Prostate gland (tissue), 2 donors: ENCODE measurements around the gene RAPGEF2. TPM values are rescaled to one million over a fixed set of nuclear protein-coding genes. Genes with fewer than 3 reads are reported as not detected.

Source experiments
- DNase-seq: peaks from one replicate; pipeline ENCODE4 v3.0.0-alpha.2; 2019; ENCODE audit warnings: low spot score
- H3K27ac ChIP-seq, 2 donors: fragments of 200-600 bp; sonication (generic); 2 replicates each; pipeline ENCODE4 v1.5.1; 2017 to 2019
- H3K27me3 ChIP-seq: fragments of 200-600 bp; sonication (generic); replicated peaks from 2 replicates; pipeline ENCODE4 v1.5.1; 2019; ENCODE audit not compliant: insufficient read depth
- H3K36me3 ChIP-seq, 2 donors: fragments of 200-600 bp; sonication (generic); 1 replicate in 1 of 2; 2 replicates in 1 of 2; pipeline versions ENCODE4 v1.5.1 to v1.8.1; 2017 to 2019
- H3K4me1 ChIP-seq: fragments of 200-600 bp; sonication (generic); replicated peaks from 2 replicates; pipeline ENCODE4 v1.5.1; 2019
- H3K4me3 ChIP-seq, 2 donors: fragments of 200-600 bp; sonication (generic); 2 replicates each; pipeline ENCODE4 v1.5.1; 2017 to 2019
- H3K9me3 ChIP-seq: fragments of 200-600 bp; sonication (generic); 2 replicates; pipeline ENCODE4 v1.5.1; 2017
- CTCF ChIP-seq, 4 experiments: fragments of 200-600 bp in 2 of 4; fragments of 450-650 bp in 2 of 4; sonication (generic) in 2 of 4; IDR thresholded peaks; 1 replicate in 3 of 4; 2 replicates in 1 of 4; pipeline ENCODE4 v1.5.1; 2016 to 2019; ENCODE audit warnings: antibody characterized with exemption in 4 of 4, mild to moderate bottlenecking in 2 of 4, moderate library complexity in 2 of 4
- POLR2A ChIP-seq: fragments of 450-650 bp; IDR thresholded peaks from one replicate; pipeline ENCODE4 v1.6.1; 2016; ENCODE audit warnings: antibody characterized with exemption, mild to moderate bottlenecking
- POLR2AphosphoS5 ChIP-seq: sonication (generic); formaldehyde crosslinking; IDR thresholded peaks from one replicate; pipeline ENCODE4 v1.6.1; 2017; ENCODE audit warnings: antibody characterized with exemption
- WGBS: methylation state at CpG from one replicate; pipeline ENCODE4 v1.1.5; 2018; 5-methylcytosine and 5-hydroxymethylcytosine counted together
- intact Hi-C: fragments of 100-400 bp; cut with DNase I; formaldehyde crosslinking; loops from one replicate; pipeline ENCODE4 v1.14.2; 2022
- total RNA-seq, 2 donors: library from RNA; depleted of rRNA; stranded (reverse); fragments of >200 nt; gene quantifications; one replicate each; pipeline ENCODE4 v1.1.0, GENCODE V29; 2016

RAPGEF2 gene
- total RNA-seq, 2 donors from 2014 or later = 29.2 to 29.5 TPM

- 95% methylated on average over 4 of the region's 4 CpGs for WGBS
- no peaks in the 10 kb centered on the region for H3K9me3 ChIP-seq
Measured at GRCh38 chr4:159319027-159319426, 216.1 kb downstream of the RAPGEF2 start.

GRCh38 chr4:159326480-159326879 is 223.6 kb downstream of the RAPGEF2 start:
- Histone ChIP-seq H3K27me3 (no peaks in the 10 kb centered on the region), H3K9me3 (no peaks in the 10 kb centered on the region), H3K36me3 (no peaks in the 10 kb centered on the region), H3K4me3 (no peak overlapping the region), H3K4me1 (no peaks in the 10 kb centered on the region), H3K27ac (no peak overlapping the region)
- TF ChIP-seq POLR2AphosphoS5 (no peak), CTCF (IDR thresholded peaks at IDR 0.05) (no peak), POLR2A (no peak)
- DNase-seq = no peak
- intact Hi-C loops = no loop called here

More at GRCh38 chr4:159319027-159319426, 216.1 kb downstream of the RAPGEF2 start:
- DNase-seq = no peak
- Histone ChIP-seq H3K36me3 (no peaks in the 10 kb centered on the region), H3K27me3 (no peaks in the 10 kb centered on the region), H3K4me3 (no peak overlapping the region), H3K27ac (no peak overlapping the region), H3K4me1 (no peaks in the 10 kb centered on the region)
- TF ChIP-seq POLR2AphosphoS5 (no peak), CTCF (IDR thresholded peaks at IDR 0.05) (no peak), POLR2A (no peak)
- intact Hi-C loops = no loop called here

GRCh38 chr4:159328766-159329165 is 225.9 kb downstream of the RAPGEF2 start:
- intact Hi-C loops = no loop called here
- TF ChIP-seq CTCF (IDR thresholded peaks at IDR 0.05) = no peak
- TF ChIP-seq POLR2A = no peak
- no peak for TF ChIP-seq POLR2AphosphoS5
- no peaks in the 10 kb centered on the region for H3K36me3 ChIP-seq
- no peak overlapping the region for H3K27ac ChIP-seq
- no peaks in the 10 kb centered on the region for H3K27me3 ChIP-seq
- WGBS = 95% methylated on average over 2 of the region's 2 CpGs
- no peak overlapping the region for H3K4me3 ChIP-seq
- no peaks in the 10 kb centered on the region for H3K4me1 ChIP-seq
- H3K9me3 ChIP-seq = no peaks in the 10 kb centered on the region
- DNase-seq = no peak

- H3K9me3 ChIP-seq = no peaks in the 10 kb centered on the region
- H3K36me3 ChIP-seq = peaks cover 0 to 4% of the 10 kb centered on the region in 2 donors
- WGBS = 97% methylated on average over 1 of the region's 1 CpG
- no peak for TF ChIP-seq CTCF (IDR thresholded peaks at IDR 0.05)
- no peak for TF ChIP-seq POLR2A
- TF ChIP-seq POLR2AphosphoS5 = no peak
- H3K27me3 ChIP-seq = no peaks in the 10 kb centered on the region
- no peak overlapping the region for H3K27ac ChIP-seq
- no peaks in the 10 kb centered on the region for H3K4me1 ChIP-seq
- DNase-seq = no peak
- intact Hi-C loops = no loop called here
- no peak overlapping the region for H3K4me3 ChIP-seq
Measured at GRCh38 chr4:159334461-159334860, 231.6 kb downstream of the RAPGEF2 start.

- H3K4me1 ChIP-seq = no peaks in the 10 kb centered on the region
- no peaks in the 10 kb centered on the region for H3K27me3 ChIP-seq
- WGBS = 91% methylated on average over 2 of the region's 2 CpGs
- no peaks in the 10 kb centered on the region for H3K9me3 ChIP-seq
- TF ChIP-seq POLR2A (no peak), POLR2AphosphoS5 (no peak), CTCF (IDR thresholded peaks at IDR 0.05) (no peak)
- H3K4me3 ChIP-seq = no peak overlapping the region
- intact Hi-C loops = no loop called here
- peaks cover 0 to 4% of the 10 kb centered on the region in 2 donors for H3K36me3 ChIP-seq
- no peak overlapping the region for H3K27ac ChIP-seq
- no peak for DNase-seq
Measured at GRCh38 chr4:159337041-159337440, 234.2 kb downstream of the RAPGEF2 start.
